Chondrocyte (in vitro differentiated cells): Measurements from ENCODE around the gene CTSZ. TPM values are rescaled to one million over a fixed set of nuclear protein-coding genes. Genes with fewer than 3 reads are reported as not detected.
"Not testable (repeated sequence)": the region's sequence is repeated elsewhere in the genome, so short reads cannot be mapped to it uniquely, and the experiment has no call there.

ENCODE experiments used
- DNase-seq: peaks from one replicate; pipeline ENCODE4 v3.0.0; 2021; ENCODE audit warnings: mixed read lengths, low spot score
- H3K27ac Mint-ChIP-seq: one replicate; pipeline ENCODE4 v1.8.0; 2021; ENCODE audit warnings: mild to moderate bottlenecking, moderate library complexity, mixed read lengths; ENCODE audit not compliant: unreplicated experiment
- H3K27me3 Mint-ChIP-seq: 2 replicates; pipeline ENCODE4 v1.8.0; 2021; ENCODE audit warnings: low read depth, mixed read lengths
- H3K36me3 Mint-ChIP-seq: 2 replicates; pipeline ENCODE4 v1.8.0; 2021; ENCODE audit warnings: low read depth, mixed read lengths
- H3K4me1 Mint-ChIP-seq: 2 replicates; pipeline ENCODE4 v1.8.0; 2021; ENCODE audit warnings: low read depth, mild to moderate bottlenecking, mixed read lengths
- H3K4me3 Mint-ChIP-seq: one replicate; pipeline ENCODE4 v1.8.0; 2021; ENCODE audit warnings: mild to moderate bottlenecking, moderate library complexity, mixed read lengths; ENCODE audit not compliant: unreplicated experiment
- H3K9me3 Mint-ChIP-seq: 2 replicates; pipeline ENCODE4 v1.8.0; 2021; ENCODE audit warnings: low read depth, mixed read lengths
- total RNA-seq: library from RNA; stranded (reverse); gene quantifications from 3 replicates; pipeline ENCODE4 v1.2.1, GENCODE V29; 2021
- TF ChIP-seq, protein P1 (sequence below): fragments of 200-600 bp; sonication (generic); IDR thresholded peaks from 2 replicates; pipeline ENCODE4 v1.5.0; 2021; ENCODE audit warnings: antibody characterized with exemption, mild to moderate bottlenecking, moderate library complexity

CTSZ gene
- total RNA-seq, 1 donor from 2014 or later = 99.4 TPM

GRCh38 chr20:59013959-59014608 lies 7.0 kb upstream of the CTSZ start:
- no peaks in the 10 kb centered on the region for H3K9me3 Mint-ChIP-seq
- peak overlapping the region; percentile 76 for H3K27ac Mint-ChIP-seq
- no peak for DNase-seq
- H3K36me3 Mint-ChIP-seq = no peaks in the 10 kb centered on the region
- TF ChIP-seq, protein P1, sequence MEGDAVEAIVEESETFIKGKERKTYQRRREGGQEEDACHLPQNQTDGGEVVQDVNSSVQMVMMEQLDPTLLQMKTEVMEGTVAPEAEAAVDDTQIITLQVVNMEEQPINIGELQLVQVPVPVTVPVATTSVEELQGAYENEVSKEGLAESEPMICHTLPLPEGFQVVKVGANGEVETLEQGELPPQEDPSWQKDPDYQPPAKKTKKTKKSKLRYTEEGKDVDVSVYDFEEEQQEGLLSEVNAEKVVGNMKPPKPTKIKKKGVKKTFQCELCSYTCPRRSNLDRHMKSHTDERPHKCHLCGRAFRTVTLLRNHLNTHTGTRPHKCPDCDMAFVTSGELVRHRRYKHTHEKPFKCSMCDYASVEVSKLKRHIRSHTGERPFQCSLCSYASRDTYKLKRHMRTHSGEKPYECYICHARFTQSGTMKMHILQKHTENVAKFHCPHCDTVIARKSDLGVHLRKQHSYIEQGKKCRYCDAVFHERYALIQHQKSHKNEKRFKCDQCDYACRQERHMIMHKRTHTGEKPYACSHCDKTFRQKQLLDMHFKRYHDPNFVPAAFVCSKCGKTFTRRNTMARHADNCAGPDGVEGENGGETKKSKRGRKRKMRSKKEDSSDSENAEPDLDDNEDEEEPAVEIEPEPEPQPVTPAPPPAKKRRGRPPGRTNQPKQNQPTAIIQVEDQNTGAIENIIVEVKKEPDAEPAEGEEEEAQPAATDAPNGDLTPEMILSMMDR = no peak
- no peak overlapping the region for H3K4me3 Mint-ChIP-seq
- H3K27me3 Mint-ChIP-seq = no peaks in the 10 kb centered on the region
- peaks cover 62% of the 10 kb centered on the region for H3K4me1 Mint-ChIP-seq

DNA sequence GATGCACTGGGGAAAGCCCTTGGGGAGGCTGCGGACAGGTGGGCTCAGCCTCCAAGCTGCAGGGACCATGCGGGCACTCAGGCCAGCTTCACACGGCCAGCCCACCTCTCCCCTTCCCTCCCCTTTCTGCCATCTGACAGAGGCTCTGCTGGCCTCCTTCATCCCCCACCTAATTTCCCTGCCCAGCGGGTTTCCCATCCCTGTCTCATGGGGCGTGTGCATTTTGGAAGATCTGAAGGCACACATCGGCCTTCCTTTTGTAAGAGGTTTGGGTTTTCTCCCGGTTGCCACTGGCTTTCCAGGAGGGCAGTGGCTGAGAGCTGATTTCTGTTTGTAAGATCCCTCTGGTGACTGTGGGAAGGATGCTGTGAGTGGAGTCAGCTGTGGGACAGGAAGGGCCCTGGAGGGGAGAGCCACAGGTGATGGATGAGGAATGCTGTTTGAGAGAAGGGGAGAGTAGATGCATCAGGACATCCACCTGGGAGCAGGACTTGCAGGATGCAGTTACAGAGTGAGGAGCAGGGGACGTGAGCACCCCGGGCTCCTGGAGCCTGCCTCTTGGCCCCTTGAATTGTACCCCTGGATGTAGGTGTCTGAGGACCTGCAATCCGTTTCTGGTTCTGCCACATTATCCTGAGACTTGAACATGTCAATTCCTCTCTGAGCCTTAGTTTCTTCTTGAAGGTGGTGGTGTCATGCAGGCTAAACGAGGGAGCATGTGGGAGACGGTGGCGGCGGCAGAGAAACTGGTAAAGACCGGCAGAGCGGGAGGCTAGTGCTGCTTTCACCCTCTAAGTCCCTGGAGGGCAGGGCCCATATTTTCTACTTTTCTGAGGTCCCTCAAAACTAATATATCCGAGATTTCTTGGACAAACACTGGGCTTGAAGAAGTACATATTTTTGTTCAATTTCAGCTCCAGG lies 6.2 kb upstream of the CTSZ start:
- no peak overlapping the region for H3K4me3 Mint-ChIP-seq

GRCh38 chr20:59011874-59012157 lies 4.8 kb upstream of the CTSZ start:
- not testable (repeated sequence) for H3K4me3 Mint-ChIP-seq, H3K27me3 Mint-ChIP-seq, H3K36me3 Mint-ChIP-seq, DNase-seq, H3K9me3 Mint-ChIP-seq
- peaks cover 59% of the 10 kb centered on the region for H3K4me1 Mint-ChIP-seq
- peak overlapping the region; percentile 96 for H3K27ac Mint-ChIP-seq

More for the DNA sequence above, 6.2 kb upstream of the CTSZ start:
- Mint-ChIP-seq H3K27ac (peak overlapping the region; percentile 76), H3K36me3 (no peaks in the 10 kb centered on the region), H3K9me3 (no peaks in the 10 kb centered on the region), H3K27me3 (no peaks in the 10 kb centered on the region), H3K4me1 (peaks cover 62% of the 10 kb centered on the region)
- TF ChIP-seq, protein P1 = no peak
- DNase-seq = no peak

DNA sequence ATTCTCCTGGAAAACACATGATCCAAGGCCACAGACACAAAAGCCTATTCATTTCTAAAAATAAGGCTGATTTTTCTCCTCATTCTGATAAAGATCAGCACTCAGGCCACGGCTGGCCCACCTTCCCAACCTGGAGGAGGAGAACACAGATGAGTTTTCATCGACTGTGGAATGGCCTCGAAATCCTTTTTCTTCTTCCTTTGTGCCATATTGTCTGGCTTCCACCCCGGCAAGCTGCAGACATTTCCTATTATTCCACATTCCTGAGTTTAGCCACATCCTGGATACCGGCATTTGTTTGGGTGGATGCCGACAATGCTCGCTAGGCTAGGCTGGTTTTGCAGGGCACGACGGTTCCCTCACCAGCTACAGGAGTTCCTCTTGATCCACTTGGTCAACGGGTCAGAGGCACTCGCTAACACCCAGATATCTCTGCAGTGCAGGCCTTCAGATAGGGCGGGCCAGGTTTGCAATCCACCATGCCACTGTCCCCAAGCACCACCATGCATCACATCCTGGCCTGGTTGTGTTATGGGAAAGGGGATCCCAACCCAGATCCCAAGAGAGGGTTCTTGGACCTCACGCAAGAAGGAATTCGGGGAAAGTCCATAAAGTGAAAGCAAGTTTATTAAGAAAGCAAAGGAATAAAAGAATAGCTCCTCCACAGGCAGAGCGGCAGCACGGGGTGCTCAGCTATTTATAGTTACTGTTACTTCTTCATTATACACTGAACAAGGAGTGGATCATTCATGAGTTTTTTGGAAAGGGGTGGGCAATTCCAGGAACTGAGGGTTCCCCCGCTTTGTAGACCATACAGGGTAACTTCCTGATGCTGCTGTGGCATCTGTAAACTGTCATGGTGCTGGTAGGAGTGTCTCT lies 4.2 kb upstream of the CTSZ start:
- no peak for DNase-seq

GRCh38 chr20:59010321-59010994 lies 3.4 kb upstream of the CTSZ start:
- TF ChIP-seq, protein P1 = no peak
- H3K4me3 Mint-ChIP-seq = no peak overlapping the region
- H3K27me3 Mint-ChIP-seq = no peaks in the 10 kb centered on the region
- peak overlapping the region; percentile 96 for H3K27ac Mint-ChIP-seq
- no peaks in the 10 kb centered on the region for H3K9me3 Mint-ChIP-seq
- no peak for DNase-seq
- no peaks in the 10 kb centered on the region for H3K36me3 Mint-ChIP-seq
- H3K4me1 Mint-ChIP-seq = peaks cover 55% of the 10 kb centered on the region

More for the DNA sequence above, 4.2 kb upstream of the CTSZ start:
- H3K27me3 Mint-ChIP-seq = no peaks in the 10 kb centered on the region
- peak overlapping the region; percentile 56 for H3K4me3 Mint-ChIP-seq
- peaks cover 53% of the 10 kb centered on the region for H3K4me1 Mint-ChIP-seq
- TF ChIP-seq, protein P1 = peak; percentile 25
- peak overlapping the region; percentile 96 for H3K27ac Mint-ChIP-seq
- H3K9me3 Mint-ChIP-seq = no peaks in the 10 kb centered on the region
- H3K36me3 Mint-ChIP-seq = no peaks in the 10 kb centered on the region
